HG03095 (cell line): ENCODE measurements around the gene IQCE.

Source experiments
- ATAC-seq: cut with Tn5 transposase; IDR thresholded peaks from one replicate; pipeline ENCODE4 v1.9.1; 2021; ENCODE audit warnings: moderate library complexity; ENCODE audit not compliant: unreplicated experiment

The IQCE gene

DNA sequence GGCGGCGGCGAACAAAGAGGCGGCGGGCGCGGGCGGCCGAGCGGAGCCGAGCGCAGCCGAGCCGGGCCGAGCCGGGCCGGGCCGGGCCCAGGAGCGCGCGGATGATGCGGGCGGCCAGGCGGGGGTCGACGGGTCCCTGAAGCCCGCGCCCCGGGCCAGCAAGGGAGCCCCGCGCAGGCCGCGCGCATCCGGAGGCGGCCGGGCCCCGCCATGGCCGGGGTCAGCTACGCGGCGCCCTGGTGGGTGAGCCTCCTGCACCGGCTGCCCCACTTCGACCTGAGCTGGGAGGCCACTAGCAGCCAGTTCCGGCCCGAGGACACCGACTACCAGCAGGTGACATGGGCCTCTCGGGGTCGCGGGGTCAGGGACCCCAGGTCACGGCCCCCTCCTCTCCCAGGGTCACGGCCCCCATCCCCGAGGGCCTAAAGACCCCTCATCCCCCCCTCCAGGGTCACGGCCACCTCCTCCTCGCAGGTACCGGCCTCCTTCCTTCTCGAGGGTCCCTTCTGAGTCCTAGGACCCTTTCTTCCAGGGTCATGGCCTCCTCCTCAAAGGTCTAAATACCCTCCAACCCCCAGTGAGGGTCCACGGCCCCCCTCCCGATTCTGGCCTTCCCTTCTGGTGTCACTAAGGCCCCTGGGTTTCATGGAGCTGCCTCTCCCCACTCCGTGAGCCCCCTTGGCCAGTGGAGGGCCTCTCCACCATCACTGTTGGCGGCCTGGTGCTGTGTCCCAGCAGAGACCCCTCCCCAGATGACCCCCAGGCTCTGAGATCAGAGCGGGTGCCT is 73.4 kb downstream of the IQCE start, which contains the start of gene TTYH3:
Gene TTYH3, plus strand, starts transcription at position 41 of the 787 bp plus-strand sequence. Its CDS starts 170 bp downstream, at position 211.
- peak; percentile 26 for ATAC-seq

DNA sequence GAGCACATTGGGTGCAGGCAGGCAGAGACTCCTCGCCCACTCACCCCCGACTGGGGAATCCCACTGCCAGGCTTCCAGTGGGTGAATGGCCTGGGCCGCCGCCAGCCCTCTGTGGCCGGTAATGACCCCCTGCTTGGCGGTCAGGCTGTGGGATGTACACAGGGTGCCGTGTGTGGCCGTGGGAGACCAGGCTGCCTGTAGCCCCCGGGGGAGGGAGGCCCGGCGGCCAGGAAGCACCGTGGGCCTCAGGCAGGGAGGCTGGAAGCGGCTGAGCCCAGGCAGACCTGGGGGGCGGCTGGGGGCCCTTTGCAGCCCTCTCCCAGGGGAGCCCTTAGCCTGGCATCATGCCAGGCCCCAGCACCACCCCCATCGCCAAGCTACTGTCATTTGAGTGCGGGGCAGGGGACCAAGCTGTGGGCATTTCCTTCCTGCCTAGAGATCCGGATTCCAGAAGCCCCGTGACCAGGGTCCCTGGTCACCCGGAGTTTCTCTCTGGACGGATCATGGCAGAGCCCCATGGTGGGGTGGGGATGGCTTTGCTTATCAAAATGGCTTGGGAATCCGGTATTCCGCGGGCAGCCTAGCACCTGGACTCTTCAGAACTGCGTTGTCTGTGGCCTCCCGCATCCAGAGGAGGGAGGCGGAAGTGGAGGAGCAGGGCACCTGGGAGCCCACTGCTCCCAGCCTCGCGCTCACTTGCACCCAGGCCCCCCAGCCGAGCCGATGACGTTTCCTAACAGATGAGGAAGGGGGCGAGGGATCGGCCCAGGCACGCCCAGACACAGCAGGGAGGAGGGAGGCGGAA is 74.2 kb downstream of the IQCE start:
- ATAC-seq: no peak

GRCh38 chr7:2633538-2634266 is 74.9 kb downstream of the IQCE start:
- no peak for ATAC-seq

- no peak for ATAC-seq
Observed at GRCh38 chr7:2634267-2635145, 75.7 kb downstream of the IQCE start.

DNA sequence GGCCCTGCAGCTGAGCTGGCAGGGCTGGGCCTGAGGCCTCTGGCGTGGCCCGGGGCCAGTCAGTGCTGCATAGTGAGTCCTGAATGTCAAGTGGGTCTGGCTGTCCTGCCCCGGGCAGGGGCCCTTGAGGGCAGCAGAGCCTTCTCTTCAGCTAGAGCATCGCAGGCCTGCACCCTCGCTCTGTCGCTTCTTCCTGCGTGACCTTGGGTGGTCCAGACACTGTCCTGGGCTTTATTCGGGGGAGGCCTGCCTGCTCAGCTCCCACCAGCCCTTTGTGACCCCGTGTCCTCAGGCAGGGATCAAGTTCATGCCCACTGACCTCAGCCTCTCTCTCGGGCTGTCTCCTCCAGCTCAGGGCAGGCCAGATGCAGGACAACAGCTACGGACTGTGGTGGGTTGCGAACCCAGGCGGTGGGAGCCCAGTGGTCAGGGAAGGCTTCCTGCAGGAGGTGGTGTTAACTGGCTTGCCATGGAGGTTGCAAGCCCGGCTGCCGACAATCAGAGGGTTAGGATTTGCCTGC is 76.4 kb downstream of the IQCE start:
- ATAC-seq: no peak

DNA sequence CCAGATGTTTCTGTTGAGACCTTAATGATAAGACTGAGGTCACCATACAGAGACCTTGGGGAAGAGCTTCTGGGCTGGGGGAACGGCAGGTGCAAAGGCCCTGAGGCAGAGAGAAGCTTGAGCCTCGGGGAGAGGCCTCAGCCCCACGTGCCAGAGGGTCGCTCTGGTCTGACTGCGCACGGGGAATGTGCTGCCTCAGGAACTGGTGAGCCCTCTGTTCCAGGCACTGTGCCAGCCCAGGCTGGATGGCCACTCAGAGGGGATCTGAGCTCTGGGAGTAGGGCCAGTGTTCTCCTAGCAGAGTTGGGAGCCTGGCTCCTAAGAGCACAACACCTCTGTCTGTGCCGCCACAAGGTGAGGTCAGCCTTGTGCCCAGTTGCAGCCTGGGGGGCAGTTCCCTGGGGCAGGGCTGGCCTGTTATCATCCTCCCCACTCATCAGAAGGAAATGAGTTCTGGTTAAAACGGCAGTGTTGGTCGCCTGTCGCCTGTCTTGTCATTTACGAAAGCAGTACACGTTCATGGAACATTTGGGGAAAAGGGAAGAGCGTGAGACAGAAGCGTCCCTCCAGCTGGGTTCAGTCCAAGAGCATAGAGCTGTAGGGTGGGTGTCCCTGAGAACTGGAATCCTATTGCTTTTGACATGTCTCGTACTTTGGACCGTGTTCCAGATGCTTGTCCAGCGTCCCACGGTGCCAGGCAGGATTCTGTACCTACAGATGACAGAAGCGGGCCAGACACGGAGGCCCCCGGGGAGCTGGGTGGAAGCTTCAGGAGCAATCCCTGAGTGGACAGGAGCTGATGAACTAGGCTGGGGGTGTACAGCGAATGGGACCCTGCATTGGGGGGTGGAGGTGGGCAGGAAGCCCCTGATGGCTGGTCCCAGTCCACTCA is 77.3 kb downstream of the IQCE start:
- no peak for ATAC-seq

- no peak for ATAC-seq
Observed at GRCh38 chr7:2637066-2637471, 78.3 kb downstream of the IQCE start.

DNA sequence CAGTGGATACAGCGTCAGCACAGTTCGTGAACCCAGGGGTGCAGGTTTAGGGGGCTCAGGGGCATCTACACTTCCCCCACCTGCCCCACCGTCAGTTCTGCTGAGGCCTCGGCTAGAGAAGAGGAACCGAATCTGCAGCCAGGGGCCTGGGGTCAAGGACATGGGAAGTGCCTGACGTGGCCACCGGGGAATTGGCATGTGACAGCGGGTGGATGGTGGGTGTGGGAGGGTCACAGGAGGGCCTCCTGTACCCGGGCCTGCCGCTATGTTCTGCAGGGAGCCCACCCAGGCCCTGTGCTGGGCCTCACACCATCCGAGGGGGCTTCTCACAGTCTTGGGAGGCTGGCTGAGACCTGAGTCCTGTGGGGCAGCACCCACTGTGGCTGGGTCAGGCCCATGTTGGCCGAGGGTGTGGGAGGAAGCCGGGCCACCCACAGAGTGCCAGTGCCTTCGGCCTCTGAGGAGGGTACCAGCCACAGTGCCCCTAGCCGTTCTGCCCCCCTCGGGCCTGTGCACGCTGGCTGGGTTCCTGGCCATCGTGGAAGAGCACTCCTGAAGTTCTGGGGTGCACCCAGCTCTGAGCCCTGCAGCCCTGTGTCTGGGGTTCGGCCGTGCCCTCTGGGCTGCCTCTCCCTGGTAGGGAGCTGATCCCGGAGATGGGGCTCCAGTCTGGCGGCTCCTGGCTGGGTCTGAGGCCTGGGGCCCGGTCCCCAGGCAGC is 78.9 kb downstream of the IQCE start:
- peak; percentile 30 for ATAC-seq

- no peak for ATAC-seq
Observed at GRCh38 chr7:2638224-2638991, 79.6 kb downstream of the IQCE start.

DNA sequence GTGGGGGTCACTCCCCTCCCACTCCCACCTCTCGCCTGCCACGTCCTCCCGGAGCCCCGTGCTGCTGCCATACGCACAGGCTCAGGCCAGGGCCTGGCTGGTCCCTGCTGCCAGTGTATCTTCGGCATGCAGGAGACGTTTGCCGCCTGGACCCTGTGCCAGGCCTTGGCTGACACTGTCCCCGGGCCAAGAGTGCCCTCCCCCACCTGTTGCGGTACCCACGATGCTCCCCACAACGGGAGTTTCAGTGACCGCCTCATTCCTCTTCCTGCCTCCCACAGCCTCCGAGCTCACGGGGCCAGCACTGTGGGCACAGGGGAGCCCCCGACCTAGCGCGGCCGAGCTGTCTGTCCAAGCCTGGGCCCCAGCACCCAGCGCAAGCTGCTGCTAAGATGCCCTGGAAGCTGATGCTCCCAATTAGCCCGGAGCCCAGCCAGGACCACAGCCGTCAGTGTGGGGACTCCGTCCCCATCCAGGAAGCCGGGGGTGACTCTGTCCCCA is 80.5 kb downstream of the IQCE start:
- ATAC-seq: no peak

- no peak for ATAC-seq
Observed at GRCh38 chr7:2639695-2640481, 81.1 kb downstream of the IQCE start.

GRCh38 chr7:2640482-2640830 is 81.7 kb downstream of the IQCE start:
- ATAC-seq: no peak

DNA sequence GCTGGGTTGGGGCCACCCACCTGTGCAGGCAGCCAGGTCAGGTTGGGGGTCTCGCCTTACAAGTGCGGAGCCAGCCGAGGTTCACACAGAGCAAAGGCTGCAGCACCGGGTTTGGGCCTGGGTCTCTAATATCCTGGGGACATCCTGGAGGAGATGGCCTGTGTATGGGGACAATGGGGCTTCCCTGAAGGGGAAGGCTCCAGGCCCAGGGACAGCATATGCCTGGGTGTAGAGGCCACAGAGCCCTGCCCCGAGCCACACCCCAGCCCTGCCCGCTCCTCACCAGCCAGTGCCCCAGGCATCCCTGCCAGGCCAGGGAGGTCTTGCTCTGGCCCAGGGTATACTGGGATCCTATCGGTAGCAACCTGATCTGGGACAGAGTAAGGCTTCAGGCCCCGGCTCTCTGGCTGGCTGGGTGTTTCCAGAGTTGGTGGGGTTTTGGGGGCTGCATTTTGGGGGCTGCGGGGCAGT is 82.1 kb downstream of the IQCE start:
- ATAC-seq: no peak

- no peak for ATAC-seq
Observed at GRCh38 chr7:2641406-2642393, 82.9 kb downstream of the IQCE start.

DNA sequence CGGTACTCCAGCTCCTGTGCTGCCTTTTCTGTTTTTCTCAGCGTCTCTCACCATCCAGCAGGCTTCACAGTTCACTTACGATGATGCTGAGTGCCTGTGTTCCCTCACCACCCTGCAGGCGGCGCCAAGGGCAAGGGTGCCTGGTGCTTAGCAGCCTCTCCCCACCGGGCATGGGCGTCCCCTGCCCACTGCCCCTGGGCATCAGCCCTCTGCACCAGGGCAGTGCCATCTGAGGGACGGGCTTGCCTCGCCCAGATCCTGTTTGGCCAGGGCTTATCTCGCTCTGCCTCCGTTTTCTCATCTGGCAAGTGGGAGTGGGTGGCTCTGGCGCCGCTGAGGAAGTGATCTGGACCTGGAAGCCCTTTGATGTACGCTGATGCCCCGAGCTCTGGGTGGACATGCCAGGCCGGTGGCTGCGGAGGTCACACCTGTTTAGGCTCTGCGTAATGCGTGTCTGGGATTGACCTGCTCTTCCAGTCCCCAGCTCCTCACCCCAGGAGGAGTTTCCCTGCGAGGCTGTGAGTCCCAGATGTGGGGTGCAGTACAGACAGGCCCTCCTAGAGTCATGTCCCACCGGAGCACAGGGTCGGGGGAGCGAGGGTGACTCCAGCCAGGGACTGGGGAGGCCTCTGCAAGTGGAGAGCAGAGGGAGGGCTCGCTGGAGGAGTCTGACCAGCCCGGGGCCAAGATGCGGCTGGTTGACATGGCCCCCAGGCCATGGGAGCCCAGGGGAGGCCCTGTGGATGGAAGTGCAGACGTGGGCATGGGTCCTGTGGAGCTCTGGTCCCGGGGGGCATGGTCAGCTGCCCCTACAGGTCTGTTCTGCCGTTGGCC is 84.8 kb downstream of the IQCE start:
- ATAC-seq: no peak
